Fibroblast of mammary gland (primary cell): Measurements from ENCODE around the gene MT1E.

Experiments used
- DNase-seq: peaks from one replicate; pipeline ENCODE4 v3.0.0-alpha.2; 2010; ENCODE audit warnings: low read depth
- H3K4me3 ChIP-seq: 2 replicates; pipeline ENCODE4 v1.5.1; 2011; ENCODE audit warnings: low read depth, mild to moderate bottlenecking, low read length, moderate library complexity; ENCODE audit not compliant: control insufficient read depth
- TF ChIP-seq, protein P1 (sequence below): conservative IDR thresholded peaks from 2 replicates; pipeline ENCODE4 v1.5.1; 2011; ENCODE audit warnings: low read depth, low read length, inconsistent platforms; ENCODE audit not compliant: control insufficient read depth, insufficient read depth

The MT1E gene

GRCh38 chr16:56632156-56632847, 6.7 kb downstream of the MT1E start, which contains the start of gene MT1M:
TSS of gene MT1M (plus strand) at chr16:56632659. CDS start at chr16:56632732, 73 bp downstream.
- no peak for DNase-seq
- peak within 1 kb of the TSS; percentile 35 for H3K4me3 ChIP-seq
- TF ChIP-seq, protein P1, sequence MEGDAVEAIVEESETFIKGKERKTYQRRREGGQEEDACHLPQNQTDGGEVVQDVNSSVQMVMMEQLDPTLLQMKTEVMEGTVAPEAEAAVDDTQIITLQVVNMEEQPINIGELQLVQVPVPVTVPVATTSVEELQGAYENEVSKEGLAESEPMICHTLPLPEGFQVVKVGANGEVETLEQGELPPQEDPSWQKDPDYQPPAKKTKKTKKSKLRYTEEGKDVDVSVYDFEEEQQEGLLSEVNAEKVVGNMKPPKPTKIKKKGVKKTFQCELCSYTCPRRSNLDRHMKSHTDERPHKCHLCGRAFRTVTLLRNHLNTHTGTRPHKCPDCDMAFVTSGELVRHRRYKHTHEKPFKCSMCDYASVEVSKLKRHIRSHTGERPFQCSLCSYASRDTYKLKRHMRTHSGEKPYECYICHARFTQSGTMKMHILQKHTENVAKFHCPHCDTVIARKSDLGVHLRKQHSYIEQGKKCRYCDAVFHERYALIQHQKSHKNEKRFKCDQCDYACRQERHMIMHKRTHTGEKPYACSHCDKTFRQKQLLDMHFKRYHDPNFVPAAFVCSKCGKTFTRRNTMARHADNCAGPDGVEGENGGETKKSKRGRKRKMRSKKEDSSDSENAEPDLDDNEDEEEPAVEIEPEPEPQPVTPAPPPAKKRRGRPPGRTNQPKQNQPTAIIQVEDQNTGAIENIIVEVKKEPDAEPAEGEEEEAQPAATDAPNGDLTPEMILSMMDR, result no peak

- TF ChIP-seq, protein P1, result no peak
- H3K4me3 ChIP-seq, result peak overlapping the region; percentile 35
These were observed 7.3 kb downstream of the MT1E start for GRCh38 chr16:56632848-56633365.

DNA sequence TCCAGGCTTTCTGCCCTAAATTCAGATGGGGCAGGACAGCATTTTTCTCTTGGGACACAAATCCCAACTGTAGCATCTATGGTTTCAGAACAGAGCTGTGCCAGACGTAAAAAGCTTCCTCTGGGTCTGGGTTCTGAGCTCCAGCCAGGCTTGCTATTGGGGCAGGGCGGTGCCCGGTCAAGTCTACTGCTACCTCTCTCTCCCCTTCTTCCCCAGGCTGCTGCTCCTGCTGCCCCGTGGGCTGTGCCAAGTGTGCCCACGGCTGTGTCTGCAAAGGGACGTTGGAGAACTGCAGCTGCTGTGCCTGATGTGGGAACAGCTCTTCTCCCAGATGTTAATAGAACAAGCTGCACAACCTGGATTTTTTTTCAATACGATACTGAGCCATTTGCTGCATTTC, 8.0 kb downstream of the MT1E start:
- H3K4me3 ChIP-seq, result no peak overlapping the region

More at GRCh38 chr16:56632848-56633365, 7.3 kb downstream of the MT1E start:
- no peak for DNase-seq

GRCh38 chr16:56634715-56635440, 9.3 kb downstream of the MT1E start:
- no peak overlapping the region for H3K4me3 ChIP-seq
- no peak for DNase-seq
- TF ChIP-seq, protein P1, result no peak

More for the DNA sequence above, 8.0 kb downstream of the MT1E start:
- no peak for DNase-seq
- TF ChIP-seq, protein P1, result no peak

DNA sequence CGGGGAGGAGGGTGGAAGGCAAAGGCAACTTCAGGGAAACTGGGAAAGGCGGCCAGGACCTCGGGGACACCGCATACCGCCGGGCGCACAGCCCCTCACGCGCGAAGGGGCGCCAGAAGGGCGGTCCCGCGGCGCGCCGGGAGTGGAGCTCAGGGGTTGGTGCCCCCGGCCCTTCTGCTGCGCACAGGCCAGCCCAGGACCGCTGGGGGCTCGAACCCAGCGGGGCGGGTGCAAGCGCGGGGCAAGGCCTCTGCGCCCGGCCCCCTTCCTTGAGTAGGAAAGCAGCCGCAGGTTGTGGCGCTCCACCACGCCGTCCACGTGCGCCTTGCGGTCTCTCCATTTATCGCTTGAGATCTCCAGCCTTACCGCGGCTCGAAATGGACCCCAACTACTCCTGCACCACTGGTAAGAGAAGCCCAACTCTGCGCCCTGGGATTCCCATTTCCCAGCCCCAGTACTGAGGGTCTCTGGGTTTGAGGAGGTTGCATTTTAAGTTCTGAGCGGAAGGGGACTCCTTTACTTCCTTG, 9.9 kb downstream of the MT1E start:
- DNase-seq, result no peak
- TF ChIP-seq, protein P1, result no peak
- H3K4me3 ChIP-seq, result no peak overlapping the region

- no peak overlapping the region for H3K4me3 ChIP-seq
- no peak for DNase-seq
- TF ChIP-seq, protein P1, result no peak
These were observed 11.2 kb downstream of the MT1E start for GRCh38 chr16:56636616-56637413.
